ENCODE measurements around the gene RHBDL1. TPM values are rescaled to one million over a fixed set of nuclear protein-coding genes. Genes with fewer than 3 reads are reported as not detected.

The RHBDL1 gene
- total RNA-seq, 1 donor from 2014 or later = 2.0 TPM

GRCh38 chr16:700684-701584 lies 25.5 kb downstream of the RHBDL1 start:
- intact Hi-C loops (cut with micrococcal nuclease) = no loop called here

- intact Hi-C loops (cut with micrococcal nuclease) = no loop called here
These were observed 26.9 kb downstream of the RHBDL1 start for GRCh38 chr16:702341-702740.

GRCh38 chr16:703406-703805 lies 27.9 kb downstream of the RHBDL1 start:
- intact Hi-C loops (cut with micrococcal nuclease) = no loop called here

GRCh38 chr16:704047-704446 lies 28.6 kb downstream of the RHBDL1 start:
- intact Hi-C loops (cut with micrococcal nuclease) = no loop called here

DNA sequence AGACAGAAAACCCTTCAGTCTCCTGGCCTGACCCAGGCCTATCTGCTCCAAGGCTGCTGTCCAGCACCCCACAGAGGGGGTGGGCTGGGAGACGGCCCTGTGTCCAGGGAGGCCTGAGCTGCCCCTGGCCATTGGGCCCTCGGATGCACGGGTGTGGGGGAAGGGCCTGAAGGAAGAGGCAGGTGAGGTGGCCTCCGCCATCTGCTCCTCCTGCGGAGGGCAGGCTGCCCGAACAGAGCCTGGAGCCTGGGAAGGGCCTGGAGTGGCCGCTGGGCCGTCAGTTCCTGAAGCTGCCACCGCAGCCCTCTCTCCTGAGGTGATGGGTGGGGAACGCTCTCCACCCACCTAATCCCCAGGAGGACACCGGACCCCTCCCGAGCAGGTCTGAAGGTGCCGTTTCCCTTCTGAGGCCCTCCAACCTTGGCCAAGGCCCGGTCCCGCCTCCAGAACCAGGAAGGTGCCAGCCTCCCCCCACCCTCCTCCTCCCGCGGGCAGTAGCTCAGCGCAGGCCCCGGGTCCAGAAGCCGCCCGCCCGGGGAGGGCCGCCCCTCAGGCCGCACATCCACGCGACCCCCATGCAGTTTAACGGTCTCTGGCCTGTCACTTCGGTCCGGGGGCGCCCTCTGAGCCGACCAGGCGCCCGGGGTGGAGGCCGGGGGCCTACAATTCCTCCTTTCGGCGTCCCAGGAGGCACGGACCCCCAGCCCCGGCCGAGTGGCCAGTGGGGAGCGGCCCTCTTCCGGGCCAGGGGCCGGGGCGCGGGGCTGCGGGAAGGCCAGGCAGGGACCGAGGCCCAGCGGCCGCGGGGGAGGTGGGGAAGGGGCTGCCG lies 29.3 kb downstream of the RHBDL1 start:
- intact Hi-C loops (cut with micrococcal nuclease) = no loop called here

DNA sequence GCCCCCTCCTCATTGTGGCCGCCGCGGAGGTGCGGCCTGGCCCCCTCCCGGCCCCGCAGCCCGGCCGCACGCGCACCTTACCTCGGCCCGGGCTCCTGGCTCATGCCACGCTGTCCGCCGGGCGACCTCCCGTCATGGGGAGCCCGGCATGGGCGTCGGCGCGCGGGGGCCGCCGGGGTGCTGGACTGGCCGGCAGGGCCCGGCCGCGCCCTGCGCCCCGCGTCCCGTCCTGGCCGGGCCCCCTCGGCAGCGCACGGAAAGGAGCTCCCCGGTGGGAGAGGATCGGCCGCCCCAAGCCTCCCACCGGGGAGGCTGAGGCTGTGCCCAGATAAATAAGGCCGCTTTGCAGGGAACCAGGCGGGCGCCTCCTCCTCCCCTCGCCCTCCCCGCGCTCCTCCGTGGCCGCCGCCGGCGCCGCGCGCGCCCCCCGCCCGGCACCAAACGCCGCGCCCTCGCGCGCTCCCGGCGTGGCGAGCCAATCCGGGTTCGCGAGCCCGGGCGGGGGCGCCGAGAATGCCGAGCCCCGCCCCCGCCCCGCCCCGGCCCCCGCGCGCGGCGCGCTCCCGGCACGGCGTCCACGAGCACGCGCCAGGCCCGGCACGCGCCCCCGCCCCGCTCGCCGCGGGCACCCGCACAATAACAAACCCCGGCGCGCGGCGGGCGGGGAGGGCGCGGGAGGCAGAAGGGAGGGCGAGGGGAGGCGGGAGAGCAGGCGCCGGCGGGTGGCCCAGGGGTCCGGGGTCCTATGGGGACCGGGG lies 30.1 kb downstream of the RHBDL1 start, which contains the start of gene FBXL16:
Gene FBXL16 (minus strand): TSS at position 371 of the 758 bp plus-strand sequence. CDS start 8,396 bp downstream, outside the sequence.
- intact Hi-C loops (cut with micrococcal nuclease) = no loop called here

GRCh38 chr16:706189-707061 lies 31.0 kb downstream of the RHBDL1 start:
- intact Hi-C loops (cut with micrococcal nuclease) = no loop called here

DNA sequence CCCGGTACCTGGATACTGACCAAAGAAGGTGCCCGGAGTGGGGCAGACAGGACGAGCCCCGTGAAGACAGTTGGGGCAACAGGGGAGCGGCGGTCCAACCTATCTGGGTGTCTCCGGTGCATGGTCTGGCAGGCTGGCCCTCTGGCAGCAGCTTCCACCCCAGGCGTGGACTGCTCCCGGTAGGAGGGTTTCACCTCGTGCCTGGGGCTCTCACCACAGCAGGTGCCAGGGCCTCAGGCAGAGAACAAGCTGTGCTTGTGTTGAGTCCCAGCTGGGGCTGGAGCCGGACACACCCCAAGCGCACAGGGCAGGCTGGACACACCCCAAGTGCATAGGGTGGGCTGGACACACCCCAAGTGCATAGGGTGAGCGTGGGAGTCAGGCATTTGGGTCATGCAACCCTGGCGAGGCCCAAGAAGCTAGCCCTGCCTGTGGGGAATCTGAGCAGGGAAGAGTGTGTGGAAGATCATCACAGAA lies 31.6 kb downstream of the RHBDL1 start:
- intact Hi-C loops (cut with micrococcal nuclease) = no loop called here

- intact Hi-C loops (cut with micrococcal nuclease) = no loop called here
These were observed 32.5 kb downstream of the RHBDL1 start for GRCh38 chr16:708019-708418.

- intact Hi-C loops (cut with micrococcal nuclease) = no loop called here
These were observed 33.5 kb downstream of the RHBDL1 start for GRCh38 chr16:708959-709358.

DNA sequence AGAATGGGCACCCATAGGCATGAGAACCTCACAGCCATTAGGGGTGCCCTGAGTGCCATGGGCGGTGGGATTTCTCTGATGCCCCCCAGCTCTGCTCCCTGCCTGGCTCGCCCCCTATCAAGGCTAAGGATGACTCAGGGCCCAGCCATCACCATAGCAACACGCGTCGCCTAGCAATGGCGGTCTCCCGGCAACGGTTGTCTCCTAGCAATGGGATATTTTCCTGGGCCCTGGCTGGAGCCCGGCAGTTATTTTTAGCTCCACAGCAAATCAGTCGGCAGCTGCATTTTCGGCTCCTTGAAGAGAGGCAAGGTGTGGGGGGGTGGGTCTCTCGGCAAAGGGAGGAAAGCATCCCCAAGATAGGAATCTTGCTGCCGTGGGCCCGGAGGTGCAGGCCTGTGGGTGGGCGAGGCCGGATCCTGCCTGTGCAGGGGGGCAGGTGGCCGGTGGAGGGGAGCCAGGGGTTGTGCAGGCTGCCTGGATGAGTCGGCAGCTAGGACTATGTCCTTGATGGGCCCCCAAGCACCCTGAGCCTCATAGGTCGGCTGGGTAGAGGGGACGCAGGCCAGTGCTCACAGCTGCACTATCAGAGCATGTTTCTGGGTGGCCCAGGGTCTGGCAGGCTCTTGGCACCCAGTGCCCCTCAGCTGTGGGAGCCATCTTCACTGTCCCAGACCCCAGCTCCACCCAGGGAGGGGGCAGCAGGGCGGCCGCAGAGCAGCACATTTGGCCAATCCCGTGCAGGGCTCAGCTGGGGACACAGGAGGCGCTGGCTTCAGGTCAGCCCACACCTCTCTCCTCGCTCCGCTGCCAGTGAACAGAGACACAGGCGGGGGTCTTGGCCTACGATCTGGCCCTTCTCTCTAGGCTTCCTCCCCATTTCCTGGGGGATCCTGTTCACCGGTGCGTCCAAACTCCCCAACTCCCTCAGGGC lies 34.4 kb downstream of the RHBDL1 start:
- intact Hi-C loops (cut with micrococcal nuclease) = loop anchor here (5.0 kb wide), 1 partner anchor 347 kb away; no protein-coding TSS in a partner anchor

- intact Hi-C loops (cut with micrococcal nuclease) = loop anchor here (1.0 to 5.0 kb wide), 3 partner anchors 23 to 347 kb away; no protein-coding TSS in a partner anchor
These were observed 35.1 kb downstream of the RHBDL1 start for GRCh38 chr16:710500-711075.

- intact Hi-C loops (cut with micrococcal nuclease) = loop anchor here (1.0 to 5.0 kb wide), 3 partner anchors 22 to 346 kb away; no protein-coding TSS in a partner anchor
These were observed 35.6 kb downstream of the RHBDL1 start for GRCh38 chr16:711084-711483.

- intact Hi-C loops (cut with micrococcal nuclease) = loop anchor here (1.0 to 5.0 kb wide), 4 partner anchors 22 to 391 kb away; no protein-coding TSS in a partner anchor
These were observed 36.3 kb downstream of the RHBDL1 start for GRCh38 chr16:711548-712320.

DNA sequence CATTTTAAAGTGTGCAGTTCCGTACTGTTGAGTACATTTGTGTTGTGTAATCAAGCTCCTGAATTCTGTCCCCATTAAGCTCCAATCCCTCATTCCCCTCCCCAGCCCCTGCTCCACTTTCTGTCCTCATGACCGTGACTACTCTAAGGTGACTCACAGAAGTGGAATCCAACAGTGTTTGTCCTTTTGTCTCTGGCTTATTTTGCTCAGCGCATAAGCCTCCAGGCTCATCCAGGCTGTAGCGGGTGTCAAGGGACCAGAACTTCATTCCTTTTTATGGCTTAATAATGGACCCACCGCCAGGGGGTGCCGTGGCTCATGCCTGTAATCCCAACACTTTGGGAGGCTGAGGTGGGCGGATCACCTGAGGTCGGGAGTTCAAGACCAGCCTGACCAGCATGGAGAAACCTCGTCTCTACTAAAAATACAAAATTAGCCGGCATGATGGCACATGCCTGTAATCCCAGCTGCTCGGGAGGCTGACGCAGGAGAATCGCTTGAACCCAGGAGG lies 37.3 kb downstream of the RHBDL1 start:
- intact Hi-C loops (cut with micrococcal nuclease) = loop anchor here (2.0 to 5.0 kb wide), 2 partner anchors 345 to 390 kb away; no protein-coding TSS in a partner anchor

DNA sequence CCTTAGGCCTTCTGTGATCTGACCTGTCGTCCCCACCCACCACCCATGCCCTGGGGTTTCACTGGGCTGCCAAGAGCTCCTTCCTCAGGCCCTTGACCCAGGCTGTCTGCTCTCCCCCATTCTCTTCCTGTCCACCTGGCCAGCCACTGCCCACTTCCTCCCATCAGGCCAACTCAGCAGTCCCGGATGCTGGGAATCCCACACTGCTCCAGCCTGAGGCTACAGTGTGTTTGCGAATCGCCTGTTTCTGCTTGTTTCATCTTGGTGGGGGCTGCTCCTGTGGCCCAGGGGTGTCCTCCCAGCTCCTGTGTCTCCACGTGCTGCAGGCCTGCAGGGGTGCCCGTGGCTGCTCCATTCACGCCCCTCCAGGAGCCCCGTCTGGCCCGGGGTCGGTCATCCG lies 38.6 kb downstream of the RHBDL1 start:
- intact Hi-C loops (cut with micrococcal nuclease) = loop anchor here (1.0 to 5.0 kb wide), 3 partner anchors 26 to 343 kb away; partner anchors contain the start of gene CIAO3

All from T-helper 1 cell treated with Interleukin-12 subunit alpha and Interleukin-12 subunit beta and Interleukin-4 antibody, amounts not matched to agents 30 ng/mL and 1 ng/mL, for 36 hours (primary cell).